Forelimb muscle (tissue), 1 donor: Measurements from ENCODE around the gene NOS1AP. TPM values are rescaled to one million over a fixed set of nuclear protein-coding genes. Genes with fewer than 3 reads are reported as not detected.
"Not testable (repeated sequence)": the region's sequence is repeated elsewhere in the genome, so short reads cannot be mapped to it uniquely, and the experiment has no call there.

ENCODE experiments used
- DNase-seq: peaks from one replicate; pipeline ENCODE4 v3.0.0-alpha.2; 2013; ENCODE audit warnings: low read depth
- polyA plus RNA-seq: library from polyadenylated mRNA; unstranded; fragments of 120-200 nt; gene quantifications from one replicate; pipeline ENCODE4 v1.2.1, GENCODE V29; 2013; ENCODE audit not compliant: insufficient read length

Gene NOS1AP
- polyA plus RNA-seq, 1 donor = 0.56 TPM

DNA sequence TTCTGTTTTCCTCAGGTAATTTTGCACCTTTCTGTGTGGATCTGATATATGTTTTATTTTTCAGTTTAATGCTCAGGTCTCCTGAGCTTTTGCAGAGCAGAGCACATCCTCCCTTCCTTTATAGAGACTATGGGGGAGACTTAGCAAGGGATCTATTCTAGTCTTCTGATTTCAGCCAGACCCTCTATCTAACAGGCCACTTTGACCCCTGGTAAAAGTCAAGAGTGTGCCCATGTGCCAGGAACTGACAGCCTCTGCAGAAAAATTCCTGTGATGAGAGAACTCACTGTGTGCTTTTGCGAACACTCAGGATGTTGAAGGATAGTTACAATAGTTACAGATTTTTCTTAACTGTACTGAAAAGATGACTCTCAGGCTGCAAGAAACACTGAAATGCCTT lies 123.3 kb downstream of the NOS1AP start:
- DNase-seq = no peak

DNA sequence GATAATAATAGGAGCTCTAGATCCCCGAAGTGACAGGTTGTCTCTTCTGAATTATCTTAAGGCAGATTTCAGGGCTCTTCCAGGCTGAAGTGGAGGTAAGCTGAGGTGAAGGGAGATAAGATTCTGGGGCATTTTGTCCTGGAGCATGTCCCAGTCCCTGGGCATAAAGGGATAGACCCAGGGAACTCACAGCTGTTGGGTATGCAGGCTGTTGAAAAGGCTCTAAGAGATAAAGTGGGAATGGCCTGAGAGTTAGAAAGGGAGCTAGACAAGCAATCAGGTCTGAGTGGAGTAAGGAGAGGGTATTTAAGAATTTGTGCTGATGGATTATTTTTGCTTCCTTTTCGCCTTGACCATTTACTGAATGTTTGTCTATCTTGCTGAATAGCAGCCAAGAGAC lies 123.7 kb downstream of the NOS1AP start:
- DNase-seq = no peak

DNA sequence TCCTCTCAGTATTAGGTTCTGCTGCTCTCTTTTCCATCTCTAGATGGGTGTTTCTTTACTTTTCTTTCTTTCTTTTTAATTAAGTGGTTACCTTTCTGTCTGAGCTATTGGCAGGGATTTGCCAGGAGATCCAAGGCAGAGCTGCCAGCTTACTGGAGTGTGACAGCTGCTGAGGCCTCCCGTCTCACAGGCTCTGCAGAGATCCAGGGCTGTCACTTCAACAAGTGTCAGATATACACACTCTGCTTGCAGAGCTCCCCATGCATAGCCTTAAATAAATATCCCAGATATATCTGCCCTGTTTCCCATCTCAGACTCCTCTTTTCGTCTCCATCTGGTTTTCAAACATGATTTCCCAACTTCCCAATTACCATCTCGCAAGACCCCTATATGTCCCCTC lies 124.3 kb downstream of the NOS1AP start:
- no peak for DNase-seq

DNA sequence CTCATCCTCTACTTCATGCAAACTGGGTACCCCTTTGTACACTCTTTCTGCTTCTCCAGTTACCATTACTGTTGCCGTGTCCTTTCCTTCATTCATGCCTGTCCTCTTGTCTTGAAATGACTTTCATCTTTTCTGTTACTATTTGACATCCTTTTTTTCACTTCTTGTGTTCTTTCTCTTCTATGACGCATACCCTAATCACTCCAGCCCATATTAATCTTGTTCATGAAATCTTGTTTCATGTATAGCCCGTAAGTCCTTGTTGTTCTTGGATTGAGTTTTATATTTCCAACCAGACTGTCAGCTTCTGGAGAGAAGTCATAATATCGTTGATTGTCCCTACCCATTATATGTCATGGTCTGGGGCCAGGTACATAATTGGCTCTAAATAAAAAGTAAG lies 126.1 kb downstream of the NOS1AP start:
- DNase-seq = no peak

DNA sequence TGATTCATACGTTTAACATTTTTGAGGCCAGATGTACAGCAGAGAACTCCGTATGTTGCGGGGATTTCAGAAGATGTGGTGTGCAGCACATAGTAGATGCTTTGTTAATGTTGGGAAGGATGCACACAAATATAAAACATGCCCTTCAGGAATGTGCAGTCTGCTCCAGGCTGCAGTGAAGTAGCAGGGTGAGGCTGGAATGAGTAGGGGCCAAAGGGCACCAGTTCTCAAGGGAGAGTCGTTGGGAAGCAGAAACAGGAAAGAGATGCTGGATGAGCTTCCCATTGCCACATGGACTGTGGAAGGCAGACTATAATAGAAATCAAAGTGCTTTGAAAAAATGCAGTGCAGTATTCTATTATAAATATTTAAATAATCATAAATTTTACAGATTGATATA lies 126.9 kb downstream of the NOS1AP start:
- no peak for DNase-seq

DNA sequence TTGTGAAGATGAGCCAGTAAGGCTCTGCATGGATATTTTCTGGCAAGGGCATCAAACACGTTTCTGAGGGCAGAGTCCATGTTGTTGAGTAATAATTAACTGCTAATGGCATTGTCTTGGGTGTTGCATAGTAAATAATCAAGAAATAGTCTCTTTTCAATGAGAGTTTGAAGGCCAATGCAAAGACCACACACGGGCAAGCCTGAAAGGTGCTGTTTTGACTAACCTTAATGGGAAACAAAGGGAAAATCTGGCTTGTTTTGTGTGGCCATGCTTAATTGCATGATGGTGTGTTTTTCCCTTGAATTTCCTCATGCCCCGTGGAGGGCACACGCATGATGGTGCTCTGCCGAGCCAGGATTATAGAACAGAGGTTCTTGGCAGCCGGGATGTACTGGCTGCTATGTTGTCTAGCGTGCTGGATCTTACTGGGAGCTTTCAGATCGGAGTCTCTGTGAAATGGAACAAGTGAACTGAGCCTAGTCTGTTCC lies 127.6 kb downstream of the NOS1AP start:
- DNase-seq = no peak

DNA sequence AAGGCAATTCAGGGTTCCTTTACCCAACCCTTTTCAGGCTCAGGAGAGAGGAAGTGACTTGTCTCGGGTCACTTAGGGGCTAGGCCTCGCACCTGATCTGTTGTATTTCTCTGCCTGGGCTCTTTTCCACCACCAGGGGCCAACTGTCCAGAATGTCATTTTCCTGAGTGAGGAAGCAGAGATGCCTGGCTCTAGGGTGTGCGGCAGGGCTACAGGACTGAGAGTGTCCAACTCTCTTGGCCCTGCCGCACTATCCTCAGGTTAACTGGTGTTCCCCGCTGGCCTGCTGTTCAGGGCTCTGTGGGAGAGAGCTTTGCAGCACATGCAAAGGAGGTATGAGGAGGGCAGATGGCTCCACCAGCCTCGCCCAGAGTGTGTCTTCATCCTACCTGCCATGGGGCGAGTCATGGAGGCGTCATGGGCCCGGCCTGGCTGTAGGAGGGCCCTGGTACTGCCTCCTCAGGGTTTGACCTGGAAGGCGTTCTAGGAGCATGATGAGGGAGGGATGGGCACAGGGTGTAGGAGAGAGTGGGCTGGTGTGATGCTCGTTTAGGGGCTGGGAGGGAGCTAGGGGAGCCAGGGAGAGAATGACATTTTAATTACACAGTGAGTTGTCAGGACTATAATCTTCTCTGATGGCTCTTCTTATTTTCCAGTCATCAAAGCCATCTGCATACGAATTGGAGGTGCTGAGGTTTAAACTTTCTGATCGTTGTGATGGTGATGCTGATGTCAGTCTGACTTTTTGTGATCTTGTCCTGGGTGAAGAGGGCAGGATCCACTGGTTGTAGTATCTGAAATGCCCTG lies 128.3 kb downstream of the NOS1AP start:
- DNase-seq = no peak

DNA sequence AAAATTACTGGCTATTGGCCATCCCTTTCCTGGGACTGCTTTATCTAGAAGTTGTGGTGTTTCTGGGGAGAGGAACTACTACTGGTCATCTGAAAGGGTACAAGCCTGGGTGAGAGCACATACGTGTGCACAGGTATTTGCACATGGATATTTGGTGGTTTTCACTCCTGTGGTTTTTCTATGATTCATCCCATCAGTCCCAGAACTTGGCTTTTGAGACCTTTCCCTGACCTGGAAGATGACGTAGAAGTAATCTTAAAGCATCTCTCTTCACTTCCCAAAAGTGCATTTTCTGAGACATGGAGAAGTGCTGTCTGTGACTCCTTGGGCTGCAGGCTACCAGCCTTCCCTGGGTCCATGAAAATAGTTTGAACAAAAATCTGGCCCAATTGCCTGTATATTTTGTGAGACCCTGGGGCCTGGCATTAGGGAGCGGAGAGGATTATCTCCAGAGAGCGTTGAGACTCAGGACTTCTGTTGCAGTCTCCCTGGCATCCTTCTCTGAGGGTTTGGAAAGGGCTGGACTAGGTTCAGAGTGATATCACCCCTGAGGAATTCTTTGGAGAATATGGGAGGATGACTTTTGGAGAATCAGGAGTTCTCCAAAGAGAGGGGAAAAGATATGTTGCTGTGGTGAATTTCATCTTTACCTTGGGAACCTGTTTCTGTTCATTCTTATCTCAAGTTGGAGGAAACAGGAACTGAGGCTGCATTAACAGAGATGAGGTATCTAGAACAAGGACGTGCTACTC lies 130.8 kb downstream of the NOS1AP start:
- DNase-seq = no peak

DNA sequence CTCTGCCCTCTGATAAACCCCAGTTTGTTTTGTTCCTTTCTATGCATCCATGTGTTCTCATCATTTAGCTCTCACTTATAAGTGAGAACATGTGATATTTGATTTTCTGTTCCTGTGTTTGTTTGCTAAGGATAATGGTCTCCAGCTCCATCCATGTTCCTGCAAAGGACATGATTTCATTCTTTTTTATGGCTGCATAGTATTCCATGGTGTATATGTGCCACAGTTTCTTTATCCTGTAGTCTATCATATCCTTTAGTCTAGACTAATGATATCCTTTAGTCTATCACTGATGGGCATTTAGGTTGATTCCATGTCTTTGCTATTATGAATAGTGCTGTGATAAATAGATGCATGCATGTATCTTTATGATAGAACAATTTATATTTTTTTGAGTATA lies 131.6 kb downstream of the NOS1AP start:
- not testable (repeated sequence) for DNase-seq

DNA sequence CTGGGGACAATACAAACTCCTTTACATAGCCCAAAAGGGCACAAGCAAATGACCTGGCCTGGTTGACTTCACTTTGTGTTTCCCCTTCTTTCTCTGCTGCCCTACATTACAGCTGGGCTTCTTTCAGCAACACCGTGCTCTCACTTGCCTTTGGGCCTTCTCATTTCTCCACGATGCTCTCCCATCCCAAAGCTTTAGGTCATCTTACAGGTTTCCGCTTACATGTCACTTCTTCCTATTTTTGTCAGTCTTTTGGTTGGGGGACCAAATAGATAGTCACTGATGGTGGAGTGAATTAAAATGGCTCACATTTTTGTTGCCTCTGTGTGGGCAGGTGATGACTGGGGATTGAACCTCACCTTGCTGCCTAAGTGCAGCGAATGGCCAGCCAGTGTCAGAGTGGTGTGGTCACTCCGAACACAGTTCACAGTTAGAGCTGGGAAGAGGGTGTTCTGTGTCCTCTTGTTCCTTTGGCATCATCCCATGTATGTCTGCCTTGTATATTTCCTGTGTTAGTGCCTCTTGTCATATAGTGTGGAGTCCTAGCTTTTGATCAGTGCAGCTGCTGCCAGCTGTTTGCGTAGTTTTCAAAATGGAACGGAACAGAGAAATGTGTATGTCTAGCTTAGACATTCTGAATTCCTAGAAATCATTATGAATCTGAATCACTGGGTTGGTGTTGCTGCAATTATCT lies 134.8 kb downstream of the NOS1AP start:
- DNase-seq = no peak

DNA sequence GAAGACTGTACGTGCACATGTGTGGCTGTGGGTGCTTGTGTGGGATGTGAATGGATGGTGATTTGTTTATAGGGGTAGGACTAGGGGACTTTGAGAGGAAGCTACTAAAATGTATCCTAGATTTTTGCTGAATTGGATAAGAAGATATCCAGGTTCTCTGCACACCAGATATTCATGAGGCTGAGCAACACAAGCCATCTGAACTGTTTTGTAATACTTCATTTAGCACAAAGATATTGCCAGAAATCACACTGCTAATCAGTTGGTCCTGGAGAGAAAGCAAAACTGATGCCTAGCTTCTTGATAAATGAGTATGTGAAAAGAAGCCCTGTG lies 135.3 kb downstream of the NOS1AP start:
- no peak for DNase-seq

DNA sequence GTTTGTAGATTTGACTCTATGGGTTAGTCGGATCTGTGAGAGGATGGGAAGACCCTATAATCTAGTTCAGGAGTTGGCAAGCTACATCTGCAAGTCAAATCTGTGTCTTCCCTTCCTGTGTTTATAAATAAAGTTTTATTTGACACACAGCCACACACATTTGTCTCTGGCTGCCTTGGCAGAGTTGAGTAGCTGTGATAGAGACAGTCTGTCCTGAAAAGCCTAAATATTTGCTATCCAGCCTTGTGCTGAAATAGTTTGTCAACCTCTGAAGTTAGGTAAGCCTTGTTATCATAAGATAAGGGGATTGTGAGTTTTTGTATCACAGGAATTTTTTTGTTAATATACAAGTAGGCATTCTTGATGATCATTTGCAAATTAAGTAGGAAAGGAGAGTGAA lies 136.8 kb downstream of the NOS1AP start:
- no peak for DNase-seq

DNA sequence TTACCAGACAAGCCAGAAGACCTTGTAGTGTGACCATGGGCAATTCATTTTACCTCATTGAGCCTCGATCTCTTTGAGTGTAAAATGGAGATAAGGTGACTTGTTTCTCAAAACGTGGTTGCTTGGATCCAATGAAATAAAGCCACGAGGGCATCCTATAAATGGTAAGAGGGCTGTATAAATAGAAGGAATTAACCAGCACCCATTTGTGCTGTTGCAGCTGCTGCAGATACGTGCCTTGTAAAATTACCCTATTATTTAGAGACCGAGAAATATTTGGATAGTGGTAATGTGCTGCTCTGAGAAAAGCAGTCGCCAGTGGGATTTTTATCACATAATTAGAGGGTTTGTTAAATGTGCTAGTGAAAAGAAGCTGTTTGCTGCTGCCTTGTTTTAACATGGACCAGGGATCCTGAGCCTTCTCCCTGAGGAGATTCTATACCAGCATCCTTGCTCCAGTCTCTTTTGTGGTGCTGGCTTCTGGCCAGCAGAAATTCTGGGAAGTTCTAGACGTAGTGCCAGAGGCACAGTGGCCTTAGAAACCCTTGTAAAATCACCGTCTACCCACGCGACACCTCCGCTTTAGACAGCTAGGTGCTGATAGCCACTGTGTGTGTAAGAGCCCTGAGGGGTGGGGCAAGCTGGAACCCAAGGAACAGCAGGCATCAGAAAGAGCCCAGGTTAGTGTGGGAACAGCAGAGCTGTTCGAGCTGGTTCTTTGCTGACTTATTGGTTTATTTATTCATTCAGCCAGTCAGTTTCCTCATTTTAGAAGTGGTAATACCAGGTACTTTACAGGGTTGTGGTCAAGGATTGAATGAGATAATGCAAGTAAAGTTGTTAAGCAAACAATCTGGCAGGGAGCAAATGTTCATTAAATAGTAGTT lies 137.5 kb downstream of the NOS1AP start:
- DNase-seq = no peak

DNA sequence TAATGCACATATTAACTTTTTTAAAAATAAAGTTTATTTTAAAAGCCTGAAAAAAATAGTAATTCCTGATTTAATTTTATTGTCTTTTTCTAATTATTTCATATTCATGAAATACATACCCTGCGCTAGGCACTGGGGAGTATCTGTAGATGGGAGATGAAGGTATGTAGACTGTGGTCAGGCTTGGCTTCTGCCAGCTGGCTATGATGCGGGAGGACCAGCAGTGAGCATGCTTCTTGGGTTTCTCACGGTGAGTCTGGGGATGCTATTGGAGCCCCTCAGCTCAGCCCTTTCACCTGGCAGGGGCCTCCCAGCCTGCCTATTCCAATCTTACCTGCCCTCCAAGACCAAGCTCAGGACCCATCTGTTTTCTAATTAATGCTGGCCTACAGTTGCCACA lies 138.4 kb downstream of the NOS1AP start:
- no peak for DNase-seq

DNA sequence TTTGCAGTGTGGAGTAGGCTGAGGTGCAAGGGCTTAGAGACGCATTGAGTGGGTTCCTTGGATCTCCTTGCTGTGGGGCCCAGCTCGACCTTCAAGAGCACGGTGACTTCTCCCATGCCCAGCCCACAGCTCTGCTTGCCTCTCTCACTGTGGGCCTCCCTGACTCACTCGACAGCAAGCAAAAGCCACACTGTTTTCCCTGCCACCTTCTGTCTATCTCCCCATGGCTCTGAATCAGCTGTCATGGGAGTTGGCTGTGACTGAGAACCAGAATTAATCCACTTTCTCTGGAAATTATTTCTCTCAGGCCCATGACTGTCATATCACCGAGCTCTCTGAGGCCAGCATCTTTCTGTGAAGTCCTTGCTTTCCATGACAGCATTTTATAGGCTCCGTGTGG lies 140.7 kb downstream of the NOS1AP start:
- DNase-seq = no peak

DNA sequence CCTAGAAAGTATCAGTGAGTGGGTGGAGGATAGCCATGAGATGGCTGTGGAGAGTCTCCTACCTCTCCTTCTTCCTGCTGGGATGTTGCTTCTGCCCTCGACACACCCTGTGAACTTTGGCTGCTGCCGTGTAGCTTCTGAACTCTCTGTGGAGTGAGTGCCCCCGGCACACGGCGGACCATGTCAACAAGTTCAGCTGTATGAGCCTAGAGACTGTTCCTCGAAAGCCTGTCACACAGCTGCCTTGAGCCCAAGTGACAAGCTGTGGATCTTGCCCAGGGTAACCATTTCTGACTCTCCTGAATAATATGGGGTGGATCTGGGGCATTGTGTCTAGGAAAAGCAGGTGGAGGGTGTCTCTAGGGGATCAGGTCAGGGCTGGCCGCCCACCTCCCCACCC lies 143.2 kb downstream of the NOS1AP start:
- no peak for DNase-seq

DNA sequence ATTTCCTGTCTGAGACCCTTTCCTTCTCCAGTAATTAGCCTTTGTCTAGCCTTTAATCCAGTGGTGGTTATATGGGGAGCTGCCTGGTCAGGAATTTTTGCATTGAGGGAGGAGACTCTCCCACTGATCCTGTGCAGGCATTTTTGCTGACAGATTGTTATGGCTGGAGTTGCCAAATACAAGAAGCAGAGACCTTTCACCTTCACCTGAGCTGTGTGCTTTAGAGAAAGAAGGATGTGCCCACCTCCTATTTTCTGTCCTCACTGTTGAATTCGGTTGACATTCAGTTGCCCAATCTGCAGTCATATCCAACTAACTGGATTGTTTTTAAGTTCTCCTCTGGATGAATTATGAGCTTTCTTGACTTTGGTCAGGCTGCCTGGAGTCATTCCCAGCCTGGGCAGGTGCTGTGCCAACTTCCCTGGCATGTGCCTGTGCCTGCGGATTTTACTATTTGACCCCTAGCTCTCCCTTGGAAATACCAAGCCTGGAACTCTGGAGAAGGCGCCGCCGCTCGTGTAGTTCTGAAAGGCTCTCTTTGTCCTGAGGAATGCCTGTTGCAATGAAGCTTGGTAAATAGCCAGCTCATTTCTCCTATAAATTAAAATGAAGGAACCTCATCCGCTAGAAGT lies 143.9 kb downstream of the NOS1AP start:
- no peak for DNase-seq

DNA sequence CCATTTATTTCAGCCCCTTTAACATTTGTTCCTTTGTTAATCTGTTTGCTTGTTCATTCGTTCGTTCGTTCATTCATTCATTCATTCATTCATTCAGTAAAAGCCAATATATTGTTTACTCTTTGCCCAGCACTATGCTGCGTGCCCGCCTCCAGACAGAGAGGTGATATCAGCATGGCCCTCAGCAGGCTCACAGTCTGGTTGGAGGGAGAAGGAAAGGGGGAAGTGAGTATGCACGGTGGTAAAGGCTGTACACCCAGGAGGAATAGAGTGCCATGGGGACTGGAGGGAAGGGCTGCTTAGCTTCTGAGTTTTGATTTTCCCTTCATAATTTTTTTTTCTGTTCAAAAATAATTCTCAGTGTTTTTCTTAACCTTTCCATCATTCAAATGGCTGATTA lies 144.7 kb downstream of the NOS1AP start:
- no peak for DNase-seq

DNA sequence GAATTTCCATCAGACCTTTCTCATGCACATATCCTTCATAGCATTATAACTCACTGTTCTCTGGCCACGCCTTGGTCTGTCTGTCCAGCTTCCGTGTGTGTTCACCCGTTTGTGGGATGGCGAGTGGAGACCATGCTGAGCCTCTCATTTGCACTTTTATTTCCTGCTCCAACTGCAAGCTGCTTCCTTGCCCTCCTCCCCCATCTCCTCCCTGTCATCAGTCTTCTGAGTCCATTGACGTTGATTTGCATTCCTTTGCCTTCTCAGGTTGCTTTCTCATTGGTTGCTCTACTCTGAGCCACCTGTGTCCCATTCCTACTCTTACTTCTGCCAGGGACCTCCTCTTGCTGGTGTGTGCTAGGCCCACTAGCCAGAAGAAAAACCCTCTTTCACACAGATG lies 146.4 kb downstream of the NOS1AP start:
- DNase-seq = no peak

DNA sequence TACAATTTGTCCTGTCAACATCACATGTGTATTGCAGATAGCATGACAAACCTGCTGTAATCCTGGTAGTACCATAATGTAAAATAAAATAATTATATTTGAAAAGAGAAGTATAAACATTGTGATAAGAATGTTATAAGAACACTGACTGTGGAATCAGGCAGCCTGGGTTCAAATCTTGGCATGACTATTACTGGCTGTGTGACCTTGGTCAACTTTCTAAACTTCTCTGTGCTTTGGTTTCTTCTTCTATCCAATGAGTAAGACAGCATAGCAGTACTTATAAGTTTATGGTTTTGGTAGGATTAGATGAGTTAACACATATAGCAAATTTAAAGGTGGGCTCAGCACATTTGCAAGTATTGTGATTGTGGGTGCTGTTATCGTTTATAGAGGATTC lies 147.1 kb downstream of the NOS1AP start:
- DNase-seq = no peak

DNA sequence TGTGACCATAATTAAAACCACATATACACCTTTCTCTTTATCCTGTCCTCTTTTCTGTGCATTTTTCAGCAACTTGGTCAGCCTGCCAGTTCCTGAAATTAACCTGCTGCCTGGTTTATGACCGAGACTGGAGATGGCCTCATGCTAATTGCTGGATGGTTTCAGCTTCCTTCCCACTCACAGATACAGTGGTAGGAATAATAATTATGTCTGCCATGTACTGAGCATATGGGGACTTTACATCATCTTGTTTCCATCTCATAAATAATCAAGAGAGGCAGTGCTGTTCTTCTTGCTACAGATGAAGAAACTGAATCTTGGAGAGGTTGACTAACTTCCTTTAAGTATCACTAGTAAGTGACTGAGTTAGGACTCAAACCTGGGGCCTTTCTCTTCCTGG lies 148.2 kb downstream of the NOS1AP start:
- no peak for DNase-seq
